Sigmoid colon (tissue), 4 donors: ENCODE data around the gene ZBTB4.

Experiments used
- EP300 ChIP-seq, 4 donors: sonication (generic); formaldehyde crosslinking; IDR thresholded peaks; one replicate each; pipeline ENCODE4 v1.6.1; 2017; ENCODE audit warnings: antibody characterized with exemption in 4 of 4
- POLR2A ChIP-seq, 2 donors: fragments of 450-650 bp; IDR thresholded peaks; one replicate each; pipeline ENCODE4 v1.6.1; 2016; ENCODE audit warnings: antibody characterized with exemption in 2 of 2, mild to moderate bottlenecking in 2 of 2, moderate library complexity in 2 of 2
- POLR2AphosphoS5 ChIP-seq, 4 donors: sonication (generic); formaldehyde crosslinking; IDR thresholded peaks; one replicate each; pipeline ENCODE4 v1.6.1; 2017; ENCODE audit warnings: antibody characterized with exemption in 4 of 4
- TF ChIP-seq, protein P1 (sequence below), 4 experiments: fragments of 450-650 bp in 3 of 4; fragments of 200-600 bp in 1 of 4; IDR thresholded peaks; one replicate each; pipeline ENCODE4 v1.5.1; 2016 to 2019; ENCODE audit warnings: antibody characterized with exemption in 4 of 4, mild to moderate bottlenecking in 3 of 4, moderate library complexity in 2 of 4

DNA sequence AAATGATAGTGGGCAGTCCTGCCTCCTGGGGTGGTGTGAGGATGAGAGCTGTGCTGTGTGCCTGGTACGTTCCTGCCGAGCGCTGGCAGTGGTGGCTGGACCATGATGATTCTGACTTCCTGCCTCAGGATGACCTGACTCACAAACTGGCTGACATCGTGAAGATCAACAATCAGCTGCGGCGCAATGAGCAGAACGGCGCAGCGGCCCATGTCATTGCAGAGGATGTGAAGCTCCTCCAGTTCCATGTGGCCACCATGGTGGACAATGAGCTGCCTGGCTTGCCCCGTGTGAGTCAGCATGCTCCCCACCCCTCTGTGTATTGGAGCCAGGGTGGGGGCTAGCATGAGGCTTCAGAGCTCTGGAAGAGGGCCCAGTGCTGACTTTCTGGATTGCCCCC lies 17.8 kb upstream of the ZBTB4 start:
- TF ChIP-seq, protein P1, sequence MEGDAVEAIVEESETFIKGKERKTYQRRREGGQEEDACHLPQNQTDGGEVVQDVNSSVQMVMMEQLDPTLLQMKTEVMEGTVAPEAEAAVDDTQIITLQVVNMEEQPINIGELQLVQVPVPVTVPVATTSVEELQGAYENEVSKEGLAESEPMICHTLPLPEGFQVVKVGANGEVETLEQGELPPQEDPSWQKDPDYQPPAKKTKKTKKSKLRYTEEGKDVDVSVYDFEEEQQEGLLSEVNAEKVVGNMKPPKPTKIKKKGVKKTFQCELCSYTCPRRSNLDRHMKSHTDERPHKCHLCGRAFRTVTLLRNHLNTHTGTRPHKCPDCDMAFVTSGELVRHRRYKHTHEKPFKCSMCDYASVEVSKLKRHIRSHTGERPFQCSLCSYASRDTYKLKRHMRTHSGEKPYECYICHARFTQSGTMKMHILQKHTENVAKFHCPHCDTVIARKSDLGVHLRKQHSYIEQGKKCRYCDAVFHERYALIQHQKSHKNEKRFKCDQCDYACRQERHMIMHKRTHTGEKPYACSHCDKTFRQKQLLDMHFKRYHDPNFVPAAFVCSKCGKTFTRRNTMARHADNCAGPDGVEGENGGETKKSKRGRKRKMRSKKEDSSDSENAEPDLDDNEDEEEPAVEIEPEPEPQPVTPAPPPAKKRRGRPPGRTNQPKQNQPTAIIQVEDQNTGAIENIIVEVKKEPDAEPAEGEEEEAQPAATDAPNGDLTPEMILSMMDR (IDR thresholded peaks at IDR 0.05): no peak
- no peak for TF ChIP-seq POLR2AphosphoS5 (IDR thresholded peaks at IDR 0.05)
- TF ChIP-seq POLR2A (IDR thresholded peaks at IDR 0.05): no peak
- no peak for TF ChIP-seq EP300 (IDR thresholded peaks at IDR 0.05)
